Measurements from ENCODE around the gene ABI3BP. TPM values are rescaled to one million over a fixed set of nuclear protein-coding genes. Genes with fewer than 3 reads are reported as not detected.

Gene ABI3BP
- total and polyA plus RNA-seq, 4 donors: 1.9 to 4.2 (median 2.4) TPM

- H3K27me3 ChIP-seq (ENCODE audit: control insufficient read depth in 4 of 4, insufficient read depth in 4 of 4, low read length in 3 of 4): no peaks in the 10 kb centered on the region
These were observed 16.2 kb upstream of the ABI3BP start for GRCh38 chr3:101009386-101009785.

More at GRCh38 chr3:101009386-101009785, 16.2 kb upstream of the ABI3BP start:
- no peak for DNase-seq (ENCODE audit: low spot score)
- Histone ChIP-seq H3K36me3 (ENCODE audit: control insufficient read depth in 4 of 4, insufficient read depth in 3 of 4, low read depth in 1 of 4, low read length in 3 of 4) (no peaks in the 10 kb centered on the region), H3K4me3 (ENCODE audit: low read depth in 1 of 3, low read length in 3 of 3) (no peak overlapping the region), H3K4me1 (ENCODE audit: control insufficient read depth in 4 of 4, insufficient read depth in 4 of 4, low read length in 3 of 4) (no peaks in the 10 kb centered on the region), H3K27ac (ENCODE audit: low read depth in 1 of 2, low read length in 2 of 2) (no peak overlapping the region), H3K9ac (ENCODE audit: low read depth in 1 of 2, low read length in 2 of 2) (no peak overlapping the region), H3K9me3 (ENCODE audit: control insufficient read depth in 4 of 4, low read length in 3 of 4) (peaks cover 0 to 2% (median 0%) of the 10 kb centered on the region in 4 donors)
- 32% methylated on average over 2 of the region's 2 CpGs for WGBS
- no peak for TF ChIP-seq SP1 (IDR thresholded peaks at IDR 0.05)
- TF ChIP-seq FOXA1 (IDR thresholded peaks at IDR 0.05): no peak
- TF ChIP-seq RXRA (IDR thresholded peaks at IDR 0.05): no peak
- TF ChIP-seq REST (IDR thresholded peaks at IDR 0.05): no peak
- TF ChIP-seq HNF4G (IDR thresholded peaks at IDR 0.05): no peak
- no peak for TF ChIP-seq EGR1 (IDR thresholded peaks at IDR 0.05; ENCODE audit: low read depth in 2 of 2)
- no peak for TF ChIP-seq JUND (IDR thresholded peaks at IDR 0.05)
- TF ChIP-seq HNF4A (conservative IDR thresholded peaks at IDR 0.05): no peak
- TF ChIP-seq GABPA (IDR thresholded peaks at IDR 0.05 in 1 of 2, conservative IDR thresholded peaks at IDR 0.05 in 1 of 2): no peak
- TF ChIP-seq TAF1 (conservative IDR thresholded peaks at IDR 0.05): no peak
- no peak for TF ChIP-seq ZBTB33 (IDR thresholded peaks at IDR 0.05)
- TF ChIP-seq MAX (IDR thresholded peaks at IDR 0.05): no peak
- TF ChIP-seq CTCF (IDR thresholded peaks at IDR 0.05; ENCODE audit: low read depth, low read length, missing input control): no peak
- TF ChIP-seq NR2F2 (IDR thresholded peaks at IDR 0.05): no peak
- no peak for TF ChIP-seq RAD21 (IDR thresholded peaks at IDR 0.05)
- no peak for TF ChIP-seq ATF3 (IDR thresholded peaks at IDR 0.05)
- no peak for TF ChIP-seq FOXA2 (IDR thresholded peaks at IDR 0.05)
- no peak for TF ChIP-seq YY1 (IDR thresholded peaks at IDR 0.05)
